Fibroblast of lung (primary cell): Measurements from ENCODE around the gene IGSF23.

Experiments used
- CTCF ChIP-seq, 2 donors: IDR thresholded peaks in 1 of 2; conservative IDR thresholded peaks in 1 of 2; 1 replicate in 1 of 2; 2 replicates in 1 of 2; pipeline ENCODE4 v1.5.1; 2011 to 2012; ENCODE audit warnings: low read length in 2 of 2, control low read depth in 1 of 2, inconsistent platforms in 1 of 2, low read depth in 1 of 2, mild to moderate bottlenecking in 1 of 2
- EZH2 ChIP-seq: IDR thresholded peaks from 2 replicates; pipeline ENCODE4 v1.5.1; 2012; ENCODE audit warnings: low read length, control low read depth, mild to moderate bottlenecking; ENCODE audit errors: missing control alignments

GRCh38 chr19:44657211-44657921 is 44.0 kb downstream of the IGSF23 start:
- TF ChIP-seq CTCF (conservative IDR thresholded peaks at IDR 0.05 in 1 of 2, IDR thresholded peaks at IDR 0.05 in 1 of 2; ENCODE audit: low read depth in 1 of 2, low read length in 2 of 2) (peak; percentile 83 to 85), EZH2 (no peak)
